Glutamatergic neuron (in vitro differentiated cells): ENCODE results near the gene ADARB1. TPM values are rescaled to one million over a fixed set of nuclear protein-coding genes. Genes with fewer than 3 reads are reported as not detected.

Source experiments
- DNase-seq: peaks from one replicate; pipeline ENCODE4 v3.0.0; 2022
- H3K27ac Mint-ChIP-seq: one replicate; pipeline ENCODE4 v1.8.0; 2020; ENCODE audit warnings: mild to moderate bottlenecking, mixed read lengths, inconsistent platforms; ENCODE audit not compliant: unreplicated experiment
- H3K27me3 Mint-ChIP-seq: one replicate; pipeline ENCODE4 v1.8.0; 2020; ENCODE audit warnings: mild to moderate bottlenecking, moderate library complexity, mixed read lengths, inconsistent platforms; ENCODE audit not compliant: unreplicated experiment
- H3K36me3 Mint-ChIP-seq: one replicate; pipeline ENCODE4 v1.8.0; 2020; ENCODE audit warnings: mild to moderate bottlenecking, mixed read lengths, inconsistent platforms; ENCODE audit not compliant: unreplicated experiment
- H3K4me1 Mint-ChIP-seq: one replicate; pipeline ENCODE4 v1.8.0; 2020; ENCODE audit warnings: mild to moderate bottlenecking, low read depth, mixed read lengths, inconsistent platforms; ENCODE audit not compliant: unreplicated experiment
- H3K4me3 Mint-ChIP-seq: one replicate; pipeline ENCODE4 v1.8.0; 2020; ENCODE audit warnings: mild to moderate bottlenecking, mixed read lengths, inconsistent platforms; ENCODE audit not compliant: unreplicated experiment
- H3K9me3 Mint-ChIP-seq: one replicate; pipeline ENCODE4 v1.8.0; 2020; ENCODE audit warnings: mild to moderate bottlenecking, moderate library complexity, mixed read lengths, inconsistent platforms; ENCODE audit not compliant: unreplicated experiment
- CTCF ChIP-seq: fragments of 200-600 bp; sonication (generic); IDR thresholded peaks from one replicate; pipeline ENCODE4 v1.5.0; 2021; ENCODE audit not compliant: partially characterized antibody, unreplicated experiment
- total RNA-seq: library from RNA; stranded (reverse); fragmentation: NEBNext Ultra II Directional; extraction: Animal tissue kit (Norgen Biotek cat#: 25700); gene quantifications from one replicate; pipeline ENCODE4 v1.2.1, GENCODE V29; 2021; ENCODE audit not compliant: unreplicated experiment

ADARB1 gene
- total RNA-seq, 1 donor from 2014 or later, result 49.2 TPM

- H3K27ac Mint-ChIP-seq, result no peak overlapping the region
- H3K4me3 Mint-ChIP-seq, result no peak overlapping the region
- no peaks in the 10 kb centered on the region for H3K4me1 Mint-ChIP-seq
- H3K36me3 Mint-ChIP-seq, result peaks cover 9% of the 10 kb centered on the region
- H3K9me3 Mint-ChIP-seq, result peaks cover 5% of the 10 kb centered on the region
- H3K27me3 Mint-ChIP-seq, result peaks cover 2% of the 10 kb centered on the region
- DNase-seq, result no peak
- no peak for TF ChIP-seq CTCF
Measured at GRCh38 chr21:45237401-45237800, 163.0 kb downstream of the ADARB1 start.

- Mint-ChIP-seq H3K4me1 (no peaks in the 10 kb centered on the region), H3K9me3 (peaks cover 15% of the 10 kb centered on the region), H3K27me3 (peaks cover 2% of the 10 kb centered on the region), H3K4me3 (no peak overlapping the region), H3K27ac (no peak overlapping the region), H3K36me3 (peaks cover 23% of the 10 kb centered on the region)
- no peak for TF ChIP-seq CTCF
- no peak for DNase-seq
Measured at GRCh38 chr21:45241357-45241756, 167.0 kb downstream of the ADARB1 start.

- Mint-ChIP-seq H3K4me1 (peaks cover 5% of the 10 kb centered on the region), H3K27ac (no peak overlapping the region), H3K4me3 (no peak overlapping the region), H3K27me3 (peaks cover 4% of the 10 kb centered on the region), H3K36me3 (peaks cover 23% of the 10 kb centered on the region), H3K9me3 (peaks cover 15% of the 10 kb centered on the region)
- TF ChIP-seq CTCF, result no peak
- no peak for DNase-seq
Measured at GRCh38 chr21:45243603-45244002, 169.2 kb downstream of the ADARB1 start.

- H3K27me3 Mint-ChIP-seq, result peaks cover 4% of the 10 kb centered on the region
- peaks cover 14% of the 10 kb centered on the region for H3K4me1 Mint-ChIP-seq
- TF ChIP-seq CTCF, result no peak
- H3K36me3 Mint-ChIP-seq, result peaks cover 23% of the 10 kb centered on the region
- no peak overlapping the region for H3K4me3 Mint-ChIP-seq
- DNase-seq, result no peak
- H3K9me3 Mint-ChIP-seq, result peaks cover 15% of the 10 kb centered on the region
- H3K27ac Mint-ChIP-seq, result no peak overlapping the region
Measured at GRCh38 chr21:45244799-45245340, 170.5 kb downstream of the ADARB1 start.

- Mint-ChIP-seq H3K9me3 (peaks cover 12% of the 10 kb centered on the region), H3K36me3 (peaks cover 21% of the 10 kb centered on the region), H3K27ac (no peak overlapping the region), H3K4me1 (peaks cover 14% of the 10 kb centered on the region), H3K27me3 (peaks cover 2% of the 10 kb centered on the region), H3K4me3 (no peak overlapping the region)
- TF ChIP-seq CTCF, result no peak
- no peak for DNase-seq
Measured at GRCh38 chr21:45246386-45247320, 172.3 kb downstream of the ADARB1 start.
